ENCODE data around the gene NLE1. TPM values are rescaled to one million over a fixed set of nuclear protein-coding genes. Genes with fewer than 3 reads are reported as not detected.

The NLE1 gene
- total and polyA plus RNA-seq, 2 of the 8 experiments (the other 6 are each of a cell fraction or from before 2014, with no cell fraction given) = 50.4 to 51.5 TPM

GRCh38 chr17:35160354-35161201 lies 18.5 kb upstream of the NLE1 start:
- H3K27ac ChIP-seq (ENCODE audit: low read depth, low read length) = no peak overlapping the region
- no peak overlapping the region for H2BK15ac ChIP-seq (ENCODE audit: low read length)
- H2BK120ac ChIP-seq (replicated peaks; ENCODE audit: low read depth, low read length) = no peak overlapping the region
- no peak overlapping the region for H4K91ac ChIP-seq (replicated peaks; ENCODE audit: insufficient read length, low read length)
- no peak overlapping the region for H3K56ac ChIP-seq (replicated peaks; ENCODE audit: insufficient read length, low read depth, low read length)
- no peaks in the 10 kb centered on the region for H3K79me2 ChIP-seq (ENCODE audit: control insufficient read depth in 1 of 2, insufficient read depth in 2 of 2, low read length in 2 of 2)
- no peaks in the 10 kb centered on the region for H3K9me3 ChIP-seq (ENCODE audit: insufficient read depth in 2 of 2, low read depth in 1 of 2, low read length in 1 of 2)
- no peaks in the 10 kb centered on the region for H3K4me1 ChIP-seq (replicated peaks in 1 of 4; ENCODE audit: control insufficient read depth in 3 of 4, insufficient read depth in 4 of 4, low read length in 3 of 4)
- DNase-seq (ENCODE audit: low read depth in 1 of 2, low spot score in 2 of 2) = no peak
- no peak overlapping the region for H4K8ac ChIP-seq (ENCODE audit: extremely low read depth, insufficient read depth, low read length)
- no peak overlapping the region for H3K23ac ChIP-seq (ENCODE audit: insufficient read length)
- H3K4ac ChIP-seq (replicated peaks; ENCODE audit: insufficient read length, low read depth, low read length) = no peak overlapping the region
- FAIRE-seq = no peak
- no peak overlapping the region for H2AFZ ChIP-seq (ENCODE audit: low read length)
- no peak overlapping the region for H3K14ac ChIP-seq (ENCODE audit: insufficient read length)
- H2BK20ac ChIP-seq (ENCODE audit: low read length) = no peak overlapping the region
- H3K4me3 ChIP-seq (ENCODE audit: extremely low read depth in 1 of 4, insufficient read depth in 2 of 4, low read depth in 3 of 4, low read length in 4 of 4) = no peak overlapping the region
- no peak overlapping the region for H4K5ac ChIP-seq (ENCODE audit: insufficient read length, low read depth, low read length)
- POLR2A ChIA-PET (ENCODE audit: partially characterized antibody) = no interaction called here
- WGBS, 2 experiments (ENCODE audit: extremely low coverage in 1 of 2, insufficient coverage in 1 of 2, insufficient read length in 1 of 2, insufficient replicate concordance in 2 of 2, low coverage in 1 of 2, low lambda C conversion rate in 2 of 2, missing lambda C conversion rate in 1 of 2) = 89% methylated on average over 13 of the region's 13 CpGs; no CpG with 5 or more reads in 1 of the 2 experiments
- H3K27me3 ChIP-seq (replicated peaks in 1 of 4; ENCODE audit: control insufficient read depth in 3 of 4, extremely low read depth in 1 of 4, insufficient read depth in 3 of 4, low read length in 3 of 4) = no peaks in the 10 kb centered on the region
- H4K20me1 ChIP-seq (replicated peaks in 1 of 2; ENCODE audit: control insufficient read depth in 1 of 2, insufficient read depth in 2 of 2, low read length in 2 of 2) = peaks cover 0 to 2% of the 10 kb centered on the region in 2 experiments
- H3K79me1 ChIP-seq (ENCODE audit: low read depth, low read length) = no peaks in the 10 kb centered on the region; the same call in 1 of the 2 replicates
- H2BK5ac ChIP-seq (ENCODE audit: low read depth, low read length) = no peak overlapping the region
- H2BK12ac ChIP-seq (ENCODE audit: low read depth, low read length) = no peak overlapping the region
- H3K36me3 ChIP-seq (ENCODE audit: control insufficient read depth in 2 of 4, insufficient read depth in 4 of 4, low read length in 3 of 4) = no peaks in the 10 kb centered on the region
- H3K4me2 ChIP-seq (ENCODE audit: insufficient read depth in 1 of 2, low read depth in 2 of 2, low read length in 2 of 2) = no peak overlapping the region
- H2AK5ac ChIP-seq (ENCODE audit: low read depth, low read length) = no peak overlapping the region
- no peaks in the 10 kb centered on the region for H3K23me2 ChIP-seq (ENCODE audit: low read depth, low read length)
- CTCF ChIA-PET (ENCODE audit: partially characterized antibody) = interaction anchor here (0.8 to 0.9 kb wide), 2 partner anchors 10 to 17 kb away, joined by 3 read pairs; no protein-coding TSS in a partner anchor
- H3K18ac ChIP-seq (ENCODE audit: extremely low read depth, low read length) = no peak overlapping the region
- H3K9ac ChIP-seq (replicated peaks in 1 of 4; ENCODE audit: extremely low read depth in 1 of 4, low read depth in 3 of 4, low read length in 3 of 4) = no peak overlapping the region
- TF ChIP-seq SUZ12 (IDR thresholded peaks at IDR 0.05; ENCODE audit: low read length) = no peak
